CD8-positive, alpha-beta memory T cell (primary cell): ENCODE measurements around the gene BASP1. TPM values are rescaled to one million over a fixed set of nuclear protein-coding genes. Genes with fewer than 3 reads are reported as not detected.
A peak's percentile ranks its signal among the peaks of the same experiment; 100 is the strongest.
"Not testable (repeated sequence)": the region's sequence is repeated elsewhere in the genome, so short reads cannot be mapped to it uniquely, and the experiment has no call there.

Source experiments
- CTCF ChIA-PET: fragments of 350-600 bp; sonication (Branson Sonifier 250); formaldehyde crosslinking; loops from one replicate; lab custom pipeline; 2021; ENCODE audit warnings: antibody characterized with exemption; lab: Charles Lee
- POLR2A ChIA-PET: fragments of 350-600 bp; sonication (Branson Sonifier 250); formaldehyde crosslinking; loops from one replicate; lab custom pipeline; 2021; ENCODE audit warnings: antibody characterized with exemption; lab: Charles Lee
- DNase-seq, 5 donors: peaks; one replicate each; pipeline versions ENCODE4 v3.0.0 to v3.0.0-alpha.2; 2020 to 2022; ENCODE audit warnings: mixed read lengths in 1 of 5
- H3K27ac ChIP-seq: one replicate; pipeline ENCODE4 v1.7.0; 2013; ENCODE audit warnings: low read depth, mild to moderate bottlenecking, low read length, moderate library complexity
- H3K27me3 ChIP-seq: 2 replicates; pipeline ENCODE4 v1.7.0; 2013; ENCODE audit warnings: low read length, mild to moderate bottlenecking; ENCODE audit not compliant: insufficient read depth, poor library complexity, severe bottlenecking
- H3K36me3 ChIP-seq: 2 replicates; pipeline ENCODE4 v1.7.0; 2013; ENCODE audit warnings: mild to moderate bottlenecking, low read length, moderate library complexity; ENCODE audit not compliant: insufficient read depth
- H3K4me1 ChIP-seq: 2 replicates; pipeline ENCODE4 v1.7.0; 2013; ENCODE audit warnings: mild to moderate bottlenecking, low read length, moderate library complexity; ENCODE audit not compliant: insufficient read depth
- H3K4me3 ChIP-seq: 2 replicates; pipeline ENCODE4 v1.7.0; 2013; ENCODE audit warnings: mild to moderate bottlenecking, low read length
- H3K9me3 ChIP-seq: 2 replicates; pipeline ENCODE4 v1.7.0; 2013; ENCODE audit warnings: mild to moderate bottlenecking, low read length
- H3K27ac Mint-ChIP-seq, 8 donors: one replicate each; pipeline ENCODE4 v1.8.0; 2020 to 2021; ENCODE audit warnings: mixed read lengths in 8 of 8, mild to moderate bottlenecking in 6 of 8, inconsistent platforms in 3 of 8, moderate library complexity in 3 of 8
- H3K27me3 Mint-ChIP-seq, 2 donors: one replicate each; pipeline ENCODE4 v1.8.0; 2020 to 2021; ENCODE audit warnings: mixed read lengths in 2 of 2, mild to moderate bottlenecking in 1 of 2, moderate library complexity in 1 of 2
- H3K36me3 Mint-ChIP-seq, 3 donors: one replicate each; pipeline ENCODE4 v1.8.0; 2020 to 2021; ENCODE audit warnings: mixed read lengths in 3 of 3, inconsistent platforms in 1 of 3, mild to moderate bottlenecking in 1 of 3
- H3K4me1 Mint-ChIP-seq, 3 donors: one replicate each; pipeline ENCODE4 v1.8.0; 2020 to 2021; ENCODE audit warnings: mixed read lengths in 3 of 3, inconsistent platforms in 1 of 3, mild to moderate bottlenecking in 1 of 3
- H3K4me3 Mint-ChIP-seq, 7 donors: one replicate each; pipeline ENCODE4 v1.8.0; 2020 to 2021; ENCODE audit warnings: mixed read lengths in 7 of 7, mild to moderate bottlenecking in 6 of 7, moderate library complexity in 4 of 7, inconsistent platforms in 2 of 7
- H3K9me3 Mint-ChIP-seq, 5 donors: one replicate each; pipeline ENCODE4 v1.8.0; 2020 to 2022; ENCODE audit warnings: mixed read lengths in 5 of 5, mild to moderate bottlenecking in 3 of 5, moderate library complexity in 2 of 5, inconsistent platforms in 1 of 5
- polyA plus RNA-seq: library from polyadenylated mRNA; unstranded; fragments of 300-500 nt; fragmentation: Illumina TruSeq; gene quantifications from one replicate; pipeline ENCODE4 v1.2.3, GENCODE V29; 2021
- total RNA-seq, 2 experiments: library from RNA; stranded (reverse); gene quantifications; one replicate each; pipeline ENCODE4 v1.2.3, GENCODE V29; 2021

The BASP1 gene
- total and polyA plus RNA-seq, 3 experiments from 2014 or later: 0.28 to 0.49 TPM; not detected in 1

DNA sequence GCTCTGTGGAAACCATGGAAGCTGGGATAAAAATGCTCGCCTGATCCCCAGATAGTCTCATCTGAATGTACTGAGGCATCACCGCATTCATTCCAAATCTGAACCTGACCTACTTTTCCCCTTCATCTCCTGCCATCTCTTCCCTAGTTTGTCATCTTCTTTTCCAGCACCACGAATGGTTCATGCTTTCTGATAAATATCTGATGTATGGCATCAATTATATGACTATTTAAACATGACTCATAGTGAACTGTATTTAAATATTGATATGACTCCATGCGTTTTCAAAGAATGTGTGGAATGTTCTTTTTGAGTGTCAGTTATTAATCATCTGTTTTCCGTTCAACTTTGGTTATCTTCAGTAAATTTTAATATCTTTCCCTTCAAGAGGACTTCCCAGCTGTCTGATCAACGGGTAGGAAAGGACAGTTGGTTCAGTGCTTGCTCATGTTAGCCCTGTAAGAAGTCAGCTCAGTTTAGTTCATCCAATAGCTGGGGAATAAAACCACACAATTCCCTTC is 21.1 kb downstream of the BASP1 start:
- H3K4me1 Mint-ChIP-seq: no peaks in the 10 kb centered on the region
- Histone ChIP-seq H3K27ac (no peak overlapping the region), H3K4me3 (no peak overlapping the region), H3K9me3 (no peaks in the 10 kb centered on the region), H3K27me3 (no peaks in the 10 kb centered on the region), H3K4me1 (no peaks in the 10 kb centered on the region), H3K36me3 (no peaks in the 10 kb centered on the region)
- ChIA-PET POLR2A (no interaction called here), CTCF (no interaction called here)
- DNase-seq: no peak
- no peaks in the 10 kb centered on the region for H3K27me3 Mint-ChIP-seq
- no peak overlapping the region for H3K4me3 Mint-ChIP-seq
- H3K36me3 Mint-ChIP-seq: no peaks in the 10 kb centered on the region
- no peak overlapping the region for H3K27ac Mint-ChIP-seq
- peaks cover 0 to 3% (median 2%) of the 10 kb centered on the region in 5 donors for H3K9me3 Mint-ChIP-seq

DNA sequence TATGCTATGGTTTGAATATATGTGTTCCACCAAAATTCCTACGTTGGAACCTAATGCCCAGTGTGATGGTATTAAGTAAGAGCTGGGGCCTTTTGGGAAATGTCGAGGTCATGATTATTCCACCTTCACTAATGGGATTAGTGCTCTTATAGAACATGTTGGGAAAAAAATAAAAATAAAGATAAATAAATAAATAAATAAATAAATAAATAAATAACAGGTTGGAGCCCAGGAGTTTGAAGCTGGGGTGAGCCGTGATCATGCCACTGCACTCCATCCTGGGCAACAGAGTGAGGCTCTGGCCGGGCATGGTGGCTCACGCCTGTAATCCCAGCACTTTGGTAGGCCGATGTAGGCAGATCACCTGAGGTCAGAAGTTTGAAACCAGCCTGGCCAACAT is 22.5 kb downstream of the BASP1 start:
- ChIA-PET CTCF (no interaction called here), POLR2A (no interaction called here)
- H3K4me1 Mint-ChIP-seq: no peaks in the 10 kb centered on the region
- Histone ChIP-seq H3K27me3 (no peaks in the 10 kb centered on the region), H3K27ac (no peak overlapping the region), H3K4me1 (no peaks in the 10 kb centered on the region), H3K36me3 (no peaks in the 10 kb centered on the region), H3K9me3 (no peaks in the 10 kb centered on the region), H3K4me3 (no peak overlapping the region)
- H3K27ac Mint-ChIP-seq: peak overlapping the region in 1 of 8 donors; percentile 38
- DNase-seq: no peak
- peaks cover 0 to 2% (median 0%) of the 10 kb centered on the region in 3 donors for H3K36me3 Mint-ChIP-seq
- H3K4me3 Mint-ChIP-seq: no peak overlapping the region
- peaks cover 0 to 4% (median 3%) of the 10 kb centered on the region in 5 donors for H3K9me3 Mint-ChIP-seq
- H3K27me3 Mint-ChIP-seq: no peaks in the 10 kb centered on the region

- no peak overlapping the region for H3K4me3 ChIP-seq
- no peaks in the 10 kb centered on the region for H3K36me3 ChIP-seq
- no peaks in the 10 kb centered on the region for H3K4me1 Mint-ChIP-seq
- no peak overlapping the region for H3K4me3 Mint-ChIP-seq
- no peak for DNase-seq
- H3K27me3 ChIP-seq: no peaks in the 10 kb centered on the region
- ChIA-PET CTCF (no interaction called here), POLR2A (no interaction called here)
- no peaks in the 10 kb centered on the region for H3K4me1 ChIP-seq
- H3K27ac ChIP-seq: no peak overlapping the region
- H3K27me3 Mint-ChIP-seq: no peaks in the 10 kb centered on the region
- peaks cover 0 to 4% (median 3%) of the 10 kb centered on the region in 5 donors for H3K9me3 Mint-ChIP-seq
- H3K36me3 Mint-ChIP-seq: peaks cover 0 to 2% (median 0%) of the 10 kb centered on the region in 3 donors
- no peaks in the 10 kb centered on the region for H3K9me3 ChIP-seq
- H3K27ac Mint-ChIP-seq: no peak overlapping the region
Observed at GRCh38 chr5:17240487-17240886, 23.1 kb downstream of the BASP1 start.

DNA sequence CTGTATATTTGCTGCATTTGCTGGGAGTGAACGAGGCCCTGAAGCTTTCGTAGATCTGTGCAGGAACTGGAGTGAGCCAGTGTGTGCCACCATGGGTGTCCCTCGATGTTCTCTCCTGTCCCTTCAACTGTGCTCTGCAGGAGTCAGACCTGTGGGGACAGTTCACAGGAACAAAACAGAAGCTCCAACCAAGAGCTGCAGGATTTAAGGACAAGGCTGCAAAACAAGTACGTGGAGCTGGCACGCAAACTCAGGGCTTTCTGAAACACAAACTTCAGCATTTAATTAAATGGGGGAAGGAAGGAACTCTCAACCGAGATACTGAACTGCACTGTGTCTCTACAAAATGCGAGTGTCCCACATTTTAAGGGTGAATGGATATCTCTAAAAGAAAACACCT is 24.2 kb downstream of the BASP1 start:
- Mint-ChIP-seq H3K36me3 (peaks cover 0 to 2% (median 0%) of the 10 kb centered on the region in 3 donors), H3K27me3 (no peaks in the 10 kb centered on the region), H3K9me3 (peaks cover 0 to 4% (median 3%) of the 10 kb centered on the region in 5 donors), H3K27ac (no peak overlapping the region), H3K4me3 (no peak overlapping the region), H3K4me1 (no peaks in the 10 kb centered on the region)
- H3K4me3 ChIP-seq: no peak overlapping the region
- no peak overlapping the region for H3K27ac ChIP-seq
- CTCF ChIA-PET: no interaction called here
- POLR2A ChIA-PET: no interaction called here
- H3K36me3 ChIP-seq: no peaks in the 10 kb centered on the region
- no peaks in the 10 kb centered on the region for H3K9me3 ChIP-seq
- H3K4me1 ChIP-seq: no peaks in the 10 kb centered on the region
- H3K27me3 ChIP-seq: no peaks in the 10 kb centered on the region
- no peak for DNase-seq

GRCh38 chr5:17243287-17244063 is 26.0 kb downstream of the BASP1 start:
- H3K27me3 Mint-ChIP-seq: no peaks in the 10 kb centered on the region
- H3K27ac Mint-ChIP-seq: no peak overlapping the region
- Histone ChIP-seq H3K27me3 (no peaks in the 10 kb centered on the region), H3K27ac (no peak overlapping the region), H3K4me3 (no peak overlapping the region), H3K9me3 (no peaks in the 10 kb centered on the region), H3K36me3 (no peaks in the 10 kb centered on the region), H3K4me1 (no peaks in the 10 kb centered on the region)
- ChIA-PET CTCF (no interaction called here), POLR2A (no interaction called here)
- H3K36me3 Mint-ChIP-seq: peaks cover 0 to 2% (median 0%) of the 10 kb centered on the region in 3 donors
- peaks cover 0 to 4% (median 3%) of the 10 kb centered on the region in 5 donors for H3K9me3 Mint-ChIP-seq
- no peaks in the 10 kb centered on the region for H3K4me1 Mint-ChIP-seq
- no peak for DNase-seq
- no peak overlapping the region for H3K4me3 Mint-ChIP-seq

- no peaks in the 10 kb centered on the region for H3K9me3 ChIP-seq
- Mint-ChIP-seq H3K27me3 (no peaks in the 10 kb centered on the region), H3K4me3 (no peak overlapping the region), H3K4me1 (no peaks in the 10 kb centered on the region), H3K27ac (no peak overlapping the region), H3K9me3 (peaks cover 0 to 10% (median 10%) of the 10 kb centered on the region in 5 donors), H3K36me3 (peaks cover 0 to 2% (median 0%) of the 10 kb centered on the region in 3 donors)
- no peaks in the 10 kb centered on the region for H3K36me3 ChIP-seq
- POLR2A ChIA-PET: no interaction called here
- H3K27me3 ChIP-seq: no peaks in the 10 kb centered on the region
- no peaks in the 10 kb centered on the region for H3K4me1 ChIP-seq
- CTCF ChIA-PET: no interaction called here
- H3K4me3 ChIP-seq: no peak overlapping the region
- DNase-seq: no peak
- H3K27ac ChIP-seq: no peak overlapping the region
Observed at GRCh38 chr5:17249029-17249634, 31.7 kb downstream of the BASP1 start.

GRCh38 chr5:17249841-17250240 is 32.4 kb downstream of the BASP1 start:
- H3K4me1 Mint-ChIP-seq, H3K27ac Mint-ChIP-seq, H3K4me3 Mint-ChIP-seq, CTCF ChIA-PET, POLR2A ChIA-PET, H3K36me3 Mint-ChIP-seq, DNase-seq, H3K4me3 ChIP-seq, H3K36me3 ChIP-seq, H3K4me1 ChIP-seq, H3K27ac ChIP-seq, H3K27me3 Mint-ChIP-seq, H3K9me3 ChIP-seq, H3K27me3 ChIP-seq: not testable (repeated sequence)
- peaks cover 0 to 10% (median 7%) of the 10 kb centered on the region in 5 donors for H3K9me3 Mint-ChIP-seq

DNA sequence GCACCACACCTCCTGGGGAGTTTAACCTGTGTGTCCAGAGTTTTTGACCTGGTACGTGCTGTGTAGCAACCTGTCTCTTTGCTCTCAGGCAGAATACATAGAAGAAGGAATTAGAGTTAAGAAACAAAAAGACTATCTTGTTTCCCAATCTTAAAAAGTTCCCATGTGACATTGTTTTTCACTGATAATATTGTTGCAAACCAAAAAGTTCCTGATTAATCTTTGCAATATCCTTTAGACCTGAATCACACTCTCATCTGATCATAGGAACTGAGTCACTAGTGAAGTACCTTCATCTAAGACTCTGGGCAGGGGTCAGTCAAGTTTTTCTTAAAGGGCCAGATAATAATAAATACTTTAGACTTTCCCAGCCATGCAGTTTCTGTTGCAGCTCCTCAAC is 35.1 kb downstream of the BASP1 start:
- Mint-ChIP-seq H3K4me3 (no peak overlapping the region), H3K36me3 (no peaks in the 10 kb centered on the region)
- no peaks in the 10 kb centered on the region for H3K4me1 ChIP-seq

More for the DNA sequence above, 35.1 kb downstream of the BASP1 start:
- no peak overlapping the region for H3K27ac Mint-ChIP-seq
- no peak overlapping the region for H3K27ac ChIP-seq
- CTCF ChIA-PET: interaction anchor here (0.6 kb wide), 1 partner anchor 36 kb away, joined by 4 read pairs; no protein-coding TSS in a partner anchor
- H3K27me3 Mint-ChIP-seq: no peaks in the 10 kb centered on the region
- peaks cover 0 to 10% (median 7%) of the 10 kb centered on the region in 5 donors for H3K9me3 Mint-ChIP-seq
- POLR2A ChIA-PET: no interaction called here
- no peaks in the 10 kb centered on the region for H3K4me1 Mint-ChIP-seq
- H3K36me3 ChIP-seq: no peaks in the 10 kb centered on the region
- H3K27me3 ChIP-seq: no peaks in the 10 kb centered on the region
- H3K9me3 ChIP-seq: no peaks in the 10 kb centered on the region
- DNase-seq: no peak
- no peak overlapping the region for H3K4me3 ChIP-seq
